Liver (tissue), 9 donors: ENCODE measurements around the gene GSE1. TPM values are rescaled to one million over a fixed set of nuclear protein-coding genes. Genes with fewer than 3 reads are reported as not detected.

Source experiments
- DNase-seq: peaks from one replicate; pipeline ENCODE4 v3.0.0-alpha.2; 2017; ENCODE audit warnings: low spot score
- H3K27ac ChIP-seq, 2 donors: one replicate each; pipeline ENCODE4 v1.7.0; 2013; ENCODE audit warnings: inconsistent platforms in 2 of 2, low read length in 2 of 2, control low read depth in 1 of 2, low read depth in 1 of 2, mild to moderate bottlenecking in 1 of 2
- H3K27me3 ChIP-seq, 4 donors: one replicate each; pipeline versions ENCODE4 v1.6.1 to v1.7.0; 2013; ENCODE audit warnings: low read length in 3 of 4, inconsistent platforms in 1 of 4, mild to moderate bottlenecking in 1 of 4, moderate library complexity in 1 of 4; ENCODE audit not compliant: control insufficient read depth in 4 of 4, insufficient read depth in 4 of 4
- H3K36me3 ChIP-seq, 4 donors: one replicate each; pipeline versions ENCODE4 v1.6.1 to v1.7.0; 2013; ENCODE audit warnings: low read length in 3 of 4, mild to moderate bottlenecking in 3 of 4, low read depth in 1 of 4, moderate library complexity in 1 of 4; ENCODE audit not compliant: control insufficient read depth in 4 of 4, insufficient read depth in 3 of 4
- H3K4me1 ChIP-seq, 4 donors: one replicate each; pipeline versions ENCODE4 v1.6.1 to v1.7.0; 2013; ENCODE audit warnings: low read length in 3 of 4, mild to moderate bottlenecking in 3 of 4, moderate library complexity in 1 of 4; ENCODE audit not compliant: control insufficient read depth in 4 of 4, insufficient read depth in 4 of 4
- H3K4me3 ChIP-seq, 3 donors: one replicate each; pipeline versions ENCODE4 v1.6.1 to v1.7.0; 2013; ENCODE audit warnings: low read length in 3 of 3, control low read depth in 1 of 3, low read depth in 1 of 3, mild to moderate bottlenecking in 1 of 3
- H3K9ac ChIP-seq, 2 donors: one replicate each; pipeline ENCODE4 v1.7.0; 2013; ENCODE audit warnings: low read length in 2 of 2, mild to moderate bottlenecking in 2 of 2, moderate library complexity in 2 of 2, control low read depth in 1 of 2, low read depth in 1 of 2
- H3K9me3 ChIP-seq, 4 donors: one replicate each; pipeline versions ENCODE4 v1.6.1 to v1.7.0; 2013; ENCODE audit warnings: low read length in 3 of 4; ENCODE audit not compliant: control insufficient read depth in 4 of 4
- ATF3 ChIP-seq: IDR thresholded peaks from 2 replicates; pipeline ENCODE4 v1.6.1; 2016; ENCODE audit warnings: antibody characterized with exemption
- CTCF ChIP-seq: fragments of 150-350 bp; IDR thresholded peaks from 2 replicates; pipeline ENCODE4 v1.5.1; 2017; ENCODE audit warnings: improper control_type of control experiment, low read depth, low read length; ENCODE audit not compliant: missing input control
- EGR1 ChIP-seq, 2 donors: IDR thresholded peaks; 2 replicates each; pipeline ENCODE4 v1.6.1; 2016 to 2018; ENCODE audit warnings: antibody characterized with exemption in 2 of 2, low read depth in 2 of 2
- FOXA1 ChIP-seq: IDR thresholded peaks from 2 replicates; pipeline ENCODE4 v1.6.1; 2016; ENCODE audit warnings: antibody characterized with exemption
- FOXA2 ChIP-seq: IDR thresholded peaks from 2 replicates; pipeline ENCODE4 v1.6.1; 2016; ENCODE audit warnings: antibody characterized with exemption
- GABPA ChIP-seq, 2 donors: IDR thresholded peaks in 1 of 2; conservative IDR thresholded peaks in 1 of 2; 2 replicates each; pipeline ENCODE4 v1.6.1; 2016; ENCODE audit warnings: antibody characterized with exemption in 2 of 2, mild to moderate bottlenecking in 1 of 2, moderate library complexity in 1 of 2
- HNF4A ChIP-seq, 2 donors: conservative IDR thresholded peaks; 2 replicates each; pipeline ENCODE4 v1.6.1; 2016; ENCODE audit warnings: antibody characterized with exemption in 2 of 2, mild to moderate bottlenecking in 2 of 2
- HNF4G ChIP-seq: IDR thresholded peaks from 2 replicates; pipeline ENCODE4 v1.6.1; 2016; ENCODE audit warnings: antibody characterized with exemption
- JUND ChIP-seq, 2 donors: IDR thresholded peaks; 2 replicates each; pipeline ENCODE4 v1.6.1; 2016; ENCODE audit warnings: antibody characterized with exemption in 2 of 2
- MAX ChIP-seq: IDR thresholded peaks from 2 replicates; pipeline ENCODE4 v1.6.1; 2016; ENCODE audit warnings: antibody characterized with exemption
- NR2F2 ChIP-seq: IDR thresholded peaks from 2 replicates; pipeline ENCODE4 v1.6.1; 2016; ENCODE audit warnings: antibody characterized with exemption
- RAD21 ChIP-seq, 2 donors: IDR thresholded peaks; 2 replicates each; pipeline ENCODE4 v1.6.1; 2016; ENCODE audit warnings: antibody characterized with exemption in 2 of 2, mild to moderate bottlenecking in 2 of 2
- REST ChIP-seq: IDR thresholded peaks from 2 replicates; pipeline ENCODE4 v1.6.1; 2016; ENCODE audit warnings: antibody characterized with exemption, mild to moderate bottlenecking
- RXRA ChIP-seq, 2 donors: IDR thresholded peaks; 2 replicates each; pipeline ENCODE4 v1.6.1; 2017 to 2018; ENCODE audit warnings: antibody characterized with exemption in 2 of 2, mild to moderate bottlenecking in 1 of 2
- TAF1 ChIP-seq: conservative IDR thresholded peaks from 2 replicates; pipeline ENCODE4 v1.6.1; 2016; ENCODE audit warnings: antibody characterized with exemption, mild to moderate bottlenecking
- YY1 ChIP-seq: IDR thresholded peaks from 2 replicates; pipeline ENCODE4 v1.6.1; 2016; ENCODE audit warnings: antibody characterized with exemption, mild to moderate bottlenecking
- WGBS: extraction: QIAGEN DNeasy Blood & Tissue Kit; methylation state at CpG from one replicate; pipeline ENCODE4 v1.1.7; 2013; 5-methylcytosine and 5-hydroxymethylcytosine counted together
- polyA plus RNA-seq, 2 donors: library from polyadenylated mRNA; stranded (reverse) in 1 of 2; unstranded in 1 of 2; fragments of 200-250 nt in 1 of 2; fragments of >200 nt in 1 of 2; fragmentation: Nextera tagmentation in 1 of 2; extraction: Ambion mirVana in 1 of 2; gene quantifications; one replicate each; pipeline versions ENCODE4 v1.2.1 to v1.2.3, GENCODE V29; 2013 to 2015
- total RNA-seq, 2 donors: library from RNA; depleted of rRNA; stranded (reverse); fragments of >200 nt; gene quantifications; one replicate each; pipeline ENCODE4 v1.2.3, GENCODE V29; 2014
- donor health status: healthy.
- donor health status: healthy.
- donor health status: healthy.
- donor health status: healthy.
- donor health status: healthy.

Gene GSE1
- total and polyA plus RNA-seq, 4 donors = 9.9 to 37.7 (median 25.2) TPM

GRCh38 chr16:85584819-85585282 is 28.3 kb upstream of the GSE1 start:
- no peak for DNase-seq
- Histone ChIP-seq H3K27me3 (no peaks in the 10 kb centered on the region), H3K27ac (no peak overlapping the region), H3K4me3 (no peak overlapping the region), H3K4me1 (peaks cover 0 to 12% (median 6%) of the 10 kb centered on the region in 4 donors), H3K9me3 (no peaks in the 10 kb centered on the region), H3K9ac (no peak overlapping the region), H3K36me3 (no peaks in the 10 kb centered on the region)
- TF ChIP-seq CTCF (no peak), RAD21 (IDR thresholded peaks at IDR 0.05) (no peak), EGR1 (IDR thresholded peaks at IDR 0.05; ENCODE audit: low read depth in 2 of 2) (no peak)
- WGBS = 82% methylated on average over 20 of the region's 20 CpGs

GRCh38 chr16:85585711-85586110 is 27.4 kb upstream of the GSE1 start:
- H3K9ac ChIP-seq = no peak overlapping the region

GRCh38 chr16:85586380-85587104 is 26.6 kb upstream of the GSE1 start:
- H3K27me3 ChIP-seq = no peaks in the 10 kb centered on the region
- WGBS = 66% methylated on average over 31 of the region's 31 CpGs
- no peak overlapping the region for H3K27ac ChIP-seq
- TF ChIP-seq RAD21 (IDR thresholded peaks at IDR 0.05) = no peak
- TF ChIP-seq GABPA (IDR thresholded peaks at IDR 0.05 in 1 of 2, conservative IDR thresholded peaks at IDR 0.05 in 1 of 2) = no peak
- TF ChIP-seq MAX = no peak
- no peak for TF ChIP-seq FOXA1
- no peak for TF ChIP-seq RXRA (IDR thresholded peaks at IDR 0.05)
- TF ChIP-seq JUND (IDR thresholded peaks at IDR 0.05) = no peak
- no peak for TF ChIP-seq EGR1 (IDR thresholded peaks at IDR 0.05; ENCODE audit: low read depth in 2 of 2)
- no peak for TF ChIP-seq CTCF
- TF ChIP-seq REST = no peak
- no peak for TF ChIP-seq HNF4G
- no peak for TF ChIP-seq ATF3
- TF ChIP-seq NR2F2 = no peak
- TF ChIP-seq FOXA2 = no peak
- no peak for TF ChIP-seq TAF1
- TF ChIP-seq YY1 = no peak
- TF ChIP-seq HNF4A (conservative IDR thresholded peaks at IDR 0.05) = no peak
- peaks cover 0 to 12% (median 4%) of the 10 kb centered on the region in 4 donors for H3K4me1 ChIP-seq
- no peak for DNase-seq
- H3K9ac ChIP-seq = no peak overlapping the region
- H3K4me3 ChIP-seq = no peak overlapping the region
- H3K9me3 ChIP-seq = no peaks in the 10 kb centered on the region
- H3K36me3 ChIP-seq = no peaks in the 10 kb centered on the region

More at GRCh38 chr16:85585711-85586110, 27.4 kb upstream of the GSE1 start:
- TF ChIP-seq RAD21 (IDR thresholded peaks at IDR 0.05) = no peak
- TF ChIP-seq NR2F2 = no peak
- TF ChIP-seq FOXA1 = no peak
- no peak for TF ChIP-seq HNF4A (conservative IDR thresholded peaks at IDR 0.05)
- DNase-seq = no peak
- H3K36me3 ChIP-seq = no peaks in the 10 kb centered on the region
- H3K27me3 ChIP-seq = no peaks in the 10 kb centered on the region
- WGBS = 94% methylated on average over 7 of the region's 7 CpGs
- no peak overlapping the region for H3K4me3 ChIP-seq
- H3K27ac ChIP-seq = no peak overlapping the region
- peaks cover 0 to 12% (median 4%) of the 10 kb centered on the region in 4 donors for H3K4me1 ChIP-seq
- no peaks in the 10 kb centered on the region for H3K9me3 ChIP-seq
